ENCODE results near the gene FLT3.

The FLT3 gene

GRCh38 chr13:28138012-28138755, 37.8 kb upstream of the FLT3 start, which contains the start of gene PAN3 (continued):
- TF ChIP-seq ZNF501 (tag by site-specific recombination; IDR thresholded peaks at IDR 0.05) (0 out of 2 replicates have a peak, but pooled peaks have one; percentile 39), BCL11A (tag by site-specific recombination; IDR thresholded peaks at IDR 0.05; ENCODE audit: low read depth) (no peak), ZNF366 (tag by site-specific recombination; conservative IDR thresholded peaks at IDR 0.05) (peak; percentile 76), ZNF837 (tag by site-specific recombination; IDR thresholded peaks at IDR 0.05) (no peak), EGR2 (tag by site-specific recombination; IDR thresholded peaks at IDR 0.05; ENCODE audit: low read depth) (peak; percentile 5; the same call in 1 of the 2 replicates), ZNF214 (tag by site-specific recombination; IDR thresholded peaks at IDR 0.05; ENCODE audit: borderline replicate concordance) (no peak), ZNF747 (tag by site-specific recombination; IDR thresholded peaks at IDR 0.05) (no peak), YY2 (tag by site-specific recombination; IDR thresholded peaks at IDR 0.05) (no peak), ZNF211 (tag by site-specific recombination; IDR thresholded peaks at IDR 0.05; ENCODE audit: low read depth) (no peak), ZNF777 (tag by site-specific recombination; IDR thresholded peaks at IDR 0.05; ENCODE audit: borderline replicate concordance) (no peak), ZIC2 (tag by site-specific recombination; IDR thresholded peaks at IDR 0.05) (peak; percentile 29), ZNF37A (tag by site-specific recombination; IDR thresholded peaks at IDR 0.05) (no peak), ZNF248 (tag by site-specific recombination; IDR thresholded peaks at IDR 0.05) (no peak), GFI1B (tag by site-specific recombination; IDR thresholded peaks at IDR 0.05) (no peak), ZNF23 (tag by site-specific recombination; IDR thresholded peaks at IDR 0.05; ENCODE audit: borderline replicate concordance) (no peak), ZNF624 (tag by site-specific recombination; IDR thresholded peaks at IDR 0.05) (no peak), RBAK (tag by site-specific recombination; IDR thresholded peaks at IDR 0.05) (no peak), ZEB2 (tag by site-specific recombination; IDR thresholded peaks at IDR 0.05) (peak; percentile 71; the same call in 1 of the 2 replicates), TRIM28 (IDR thresholded peaks at IDR 0.05; ENCODE audit: borderline replicate concordance, low read length) (no peak), SCRT1 (tag by site-specific recombination; IDR thresholded peaks at IDR 0.05; ENCODE audit: borderline replicate concordance) (no peak), ZNF19 (tag by site-specific recombination; IDR thresholded peaks at IDR 0.05; ENCODE audit: low read depth) (no peak), ZBTB17 (tag by site-specific recombination; IDR thresholded peaks at IDR 0.05) (peak; percentile 66), ZNF704 (tag by site-specific recombination; IDR thresholded peaks at IDR 0.05) (no peak), ZNF324 (tag by site-specific recombination; IDR thresholded peaks at IDR 0.05) (no peak), ZNF223 (tag by site-specific recombination; IDR thresholded peaks at IDR 0.05) (no peak), ZNF514 (tag by site-specific recombination; IDR thresholded peaks at IDR 0.05) (no peak), ZBTB21 (tag by site-specific recombination; IDR thresholded peaks at IDR 0.05) (no peak), CTCF (tag by site-specific recombination; IDR thresholded peaks at IDR 0.05) (peak; percentile 20; the same call in 1 of the 2 replicates), ZNF433 (tag by site-specific recombination; IDR thresholded peaks at IDR 0.05; ENCODE audit: low read depth) (no peak), ZNF184 (tag by site-specific recombination; IDR thresholded peaks at IDR 0.05) (no peak)
- TF ChIP-seq, protein P1, sequence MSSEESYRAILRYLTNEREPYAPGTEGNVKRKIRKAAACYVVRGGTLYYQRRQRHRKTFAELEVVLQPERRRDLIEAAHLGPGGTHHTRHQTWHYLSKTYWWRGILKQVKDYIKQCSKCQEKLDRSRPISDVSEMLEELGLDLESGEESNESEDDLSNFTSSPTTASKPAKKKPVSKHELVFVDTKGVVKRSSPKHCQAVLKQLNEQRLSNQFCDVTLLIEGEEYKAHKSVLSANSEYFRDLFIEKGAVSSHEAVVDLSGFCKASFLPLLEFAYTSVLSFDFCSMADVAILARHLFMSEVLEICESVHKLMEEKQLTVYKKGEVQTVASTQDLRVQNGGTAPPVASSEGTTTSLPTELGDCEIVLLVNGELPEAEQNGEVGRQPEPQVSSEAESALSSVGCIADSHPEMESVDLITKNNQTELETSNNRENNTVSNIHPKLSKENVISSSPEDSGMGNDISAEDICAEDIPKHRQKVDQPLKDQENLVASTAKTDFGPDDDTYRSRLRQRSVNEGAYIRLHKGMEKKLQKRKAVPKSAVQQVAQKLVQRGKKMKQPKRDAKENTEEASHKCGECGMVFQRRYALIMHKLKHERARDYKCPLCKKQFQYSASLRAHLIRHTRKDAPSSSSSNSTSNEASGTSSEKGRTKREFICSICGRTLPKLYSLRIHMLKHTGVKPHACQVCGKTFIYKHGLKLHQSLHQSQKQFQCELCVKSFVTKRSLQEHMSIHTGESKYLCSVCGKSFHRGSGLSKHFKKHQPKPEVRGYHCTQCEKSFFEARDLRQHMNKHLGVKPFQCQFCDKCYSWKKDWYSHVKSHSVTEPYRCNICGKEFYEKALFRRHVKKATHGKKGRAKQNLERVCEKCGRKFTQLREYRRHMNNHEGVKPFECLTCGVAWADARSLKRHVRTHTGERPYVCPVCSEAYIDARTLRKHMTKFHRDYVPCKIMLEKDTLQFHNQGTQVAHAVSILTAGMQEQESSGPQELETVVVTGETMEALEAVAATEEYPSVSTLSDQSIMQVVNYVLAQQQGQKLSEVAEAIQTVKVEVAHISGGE (tag by site-specific recombination; conservative IDR thresholded peaks at IDR 0.05; ENCODE audit: low read depth), result peak; percentile 13; the same call in 1 of the 2 replicates
- TF ChIP-seq, protein P2, sequence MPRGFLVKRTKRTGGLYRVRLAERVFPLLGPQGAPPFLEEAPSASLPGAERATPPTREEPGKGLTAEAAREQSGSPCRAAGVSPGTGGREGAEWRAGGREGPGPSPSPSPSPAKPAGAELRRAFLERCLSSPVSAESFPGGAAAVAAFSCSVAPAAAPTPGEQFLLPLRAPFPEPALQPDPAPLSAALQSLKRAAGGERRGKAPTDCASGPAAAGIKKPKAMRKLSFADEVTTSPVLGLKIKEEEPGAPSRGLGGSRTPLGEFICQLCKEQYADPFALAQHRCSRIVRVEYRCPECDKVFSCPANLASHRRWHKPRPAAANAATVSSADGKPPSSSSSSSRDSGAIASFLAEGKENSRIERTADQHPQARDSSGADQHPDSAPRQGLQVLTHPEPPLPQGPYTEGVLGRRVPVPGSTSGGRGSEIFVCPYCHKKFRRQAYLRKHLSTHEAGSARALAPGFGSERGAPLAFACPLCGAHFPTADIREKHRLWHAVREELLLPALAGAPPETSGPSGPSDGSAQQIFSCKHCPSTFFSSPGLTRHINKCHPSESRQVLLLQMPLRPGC (tag by site-specific recombination; IDR thresholded peaks at IDR 0.05), result no peak
- TF ChIP-seq, protein P3, sequence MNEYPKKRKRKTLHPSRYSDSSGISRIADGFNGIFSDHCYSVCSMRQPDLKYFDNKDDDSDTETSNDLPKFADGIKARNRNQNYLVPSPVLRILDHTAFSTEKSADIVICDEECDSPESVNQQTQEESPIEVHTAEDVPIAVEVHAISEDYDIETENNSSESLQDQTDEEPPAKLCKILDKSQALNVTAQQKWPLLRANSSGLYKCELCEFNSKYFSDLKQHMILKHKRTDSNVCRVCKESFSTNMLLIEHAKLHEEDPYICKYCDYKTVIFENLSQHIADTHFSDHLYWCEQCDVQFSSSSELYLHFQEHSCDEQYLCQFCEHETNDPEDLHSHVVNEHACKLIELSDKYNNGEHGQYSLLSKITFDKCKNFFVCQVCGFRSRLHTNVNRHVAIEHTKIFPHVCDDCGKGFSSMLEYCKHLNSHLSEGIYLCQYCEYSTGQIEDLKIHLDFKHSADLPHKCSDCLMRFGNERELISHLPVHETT (tag by site-specific recombination; IDR thresholded peaks at IDR 0.05), result no peak
